OCI-LY7 (cell line): ENCODE data around the gene H1-8. TPM values are rescaled to one million over a fixed set of nuclear protein-coding genes. Genes with fewer than 3 reads are reported as not detected.

ENCODE experiments used
- BruUV-seq: library from RNA; stranded (reverse); fragments of 400-500 nt; replicated peaks from 2 replicates; lab custom pipeline; 2021; lab: Mats Ljungman, UMichigan
- CTCF ChIA-PET: fragments of 300-600 bp; sonication (Branson Sonifier 250); formaldehyde crosslinking; loops from one replicate; lab custom pipeline; 2022; ENCODE audit warnings: antibody characterized with exemption; ENCODE audit not compliant: unreplicated experiment; lab: Charles Lee
- POLR2A ChIA-PET: fragments of 300-600 bp; sonication (Branson Sonifier 250); formaldehyde crosslinking; loops from one replicate; lab custom pipeline; 2022; ENCODE audit warnings: antibody characterized with exemption; lab: Charles Lee
- DNase-seq: peaks from one replicate; pipeline ENCODE4 v3.0.0-alpha.2; 2015; ENCODE audit warnings: low spot score
- H2AFZ ChIP-seq: fragments of 200-600 bp; sonication (generic), shearing (Covaris generic); 2 replicates; pipeline ENCODE4 v1.6.1; 2014; ENCODE audit warnings: mild to moderate bottlenecking, antibody characterized with exemption, low read length, moderate library complexity
- H3K27ac ChIP-seq: fragments of 200-600 bp; sonication (generic); 2 replicates; pipeline ENCODE4 v1.5.1; 2014; ENCODE audit warnings: mixed run types, low read depth, mild to moderate bottlenecking, moderate library complexity, low read length, inconsistent platforms; ENCODE audit not compliant: poor library complexity, severe bottlenecking
- H3K36me3 ChIP-seq: fragments of 200-600 bp; sonication (generic); 2 replicates; pipeline ENCODE4 v1.6.1; 2014; ENCODE audit warnings: mild to moderate bottlenecking, antibody characterized with exemption, low read length, moderate library complexity, mixed read lengths; ENCODE audit not compliant: insufficient read depth
- H3K4me1 ChIP-seq: fragments of 200-600 bp; sonication (generic); 2 replicates; pipeline ENCODE4 v1.5.1; 2014; ENCODE audit warnings: mild to moderate bottlenecking, low read length; ENCODE audit not compliant: insufficient read depth, poor library complexity, severe bottlenecking
- H3K4me2 ChIP-seq: fragments of 200-600 bp; sonication (generic); 2 replicates; pipeline ENCODE4 v1.6.1; 2014; ENCODE audit warnings: mild to moderate bottlenecking, low read length
- H3K4me3 ChIP-seq: fragments of 200-600 bp; sonication (generic); 2 replicates; pipeline ENCODE4 v1.5.1; 2014; ENCODE audit warnings: mild to moderate bottlenecking, low read depth, low read length; ENCODE audit not compliant: poor library complexity, severe bottlenecking
- H3K79me2 ChIP-seq: fragments of 200-600 bp; sonication (generic); 2 replicates; pipeline ENCODE4 v1.6.1; 2016; ENCODE audit warnings: low read depth, mild to moderate bottlenecking, low read length, moderate library complexity, mixed read lengths; ENCODE audit not compliant: insufficient read depth
- H3K9me2 ChIP-seq: fragments of 200-600 bp; sonication (generic); 2 replicates; pipeline ENCODE4 v1.6.1; 2016; ENCODE audit warnings: mild to moderate bottlenecking, low read length, mixed read lengths; ENCODE audit not compliant: insufficient read depth
- H3K9me3 ChIP-seq: fragments of 200-600 bp; sonication (generic); 2 replicates; pipeline ENCODE4 v1.6.1; 2014; ENCODE audit warnings: mild to moderate bottlenecking, mixed run types, low read length, mixed read lengths
- H4K20me1 ChIP-seq: fragments of 200-600 bp; sonication (generic); 2 replicates; pipeline ENCODE4 v1.6.1; 2014; ENCODE audit warnings: mild to moderate bottlenecking, antibody characterized with exemption, low read length, moderate library complexity, mixed read lengths; ENCODE audit not compliant: insufficient read depth
- CTCF ChIP-seq: fragments of 200-600 bp; sonication (generic); conservative IDR thresholded peaks from 2 replicates; pipeline ENCODE4 v1.5.1; 2014; ENCODE audit warnings: mild to moderate bottlenecking, antibody characterized with exemption, low read length, moderate library complexity, mixed read lengths
- EZH2phosphoT487 ChIP-seq: fragments of 200-600 bp; sonication (generic); IDR thresholded peaks from 2 replicates; pipeline ENCODE4 v1.6.1; 2018; ENCODE audit warnings: low read depth, borderline replicate concordance, mild to moderate bottlenecking, mixed run types, antibody characterized with exemption, low read length, moderate library complexity, mixed read lengths
- intact Hi-C: fragments of 100-400 bp; cut with micrococcal nuclease; formaldehyde crosslinking; loops from one replicate; pipeline ENCODE4 v1.10.0; 2022; ENCODE audit not compliant: unreplicated experiment
- total RNA-seq, 2 experiments: library from RNA; depleted of rRNA in 1 of 2; stranded (reverse); fragments of >200 nt in 1 of 2; shearing (Covaris generic) in 1 of 2; gene quantifications; 2 replicates each; pipeline ENCODE4 v1.2.3, GENCODE V29; 2014 to 2022

H1-8 gene
- total RNA-seq, 2 experiments from 2014 or later: not detected

- ChIA-PET POLR2A (no interaction called here), CTCF (no interaction called here)
- no TSS peak for BruUV-seq
- Histone ChIP-seq H3K9me2 (no peaks in the 10 kb centered on the region), H3K9me3 (no peaks in the 10 kb centered on the region), H4K20me1 (no peaks in the 10 kb centered on the region), H3K79me2 (no peaks in the 10 kb centered on the region), H3K4me2 (no peak overlapping the region), H3K27ac (no peak overlapping the region), H3K4me1 (peaks cover 53% of the 10 kb centered on the region), H3K4me3 (no peak overlapping the region), H2AFZ (no peak overlapping the region), H3K36me3 (no peaks in the 10 kb centered on the region)
- no peak for DNase-seq
- intact Hi-C loops: no loop called here
- TF ChIP-seq CTCF (no peak), EZH2phosphoT487 (no peak)
These were observed 14.5 kb downstream of the H1-8 start for GRCh38 chr3:129557548-129557894.

DNA sequence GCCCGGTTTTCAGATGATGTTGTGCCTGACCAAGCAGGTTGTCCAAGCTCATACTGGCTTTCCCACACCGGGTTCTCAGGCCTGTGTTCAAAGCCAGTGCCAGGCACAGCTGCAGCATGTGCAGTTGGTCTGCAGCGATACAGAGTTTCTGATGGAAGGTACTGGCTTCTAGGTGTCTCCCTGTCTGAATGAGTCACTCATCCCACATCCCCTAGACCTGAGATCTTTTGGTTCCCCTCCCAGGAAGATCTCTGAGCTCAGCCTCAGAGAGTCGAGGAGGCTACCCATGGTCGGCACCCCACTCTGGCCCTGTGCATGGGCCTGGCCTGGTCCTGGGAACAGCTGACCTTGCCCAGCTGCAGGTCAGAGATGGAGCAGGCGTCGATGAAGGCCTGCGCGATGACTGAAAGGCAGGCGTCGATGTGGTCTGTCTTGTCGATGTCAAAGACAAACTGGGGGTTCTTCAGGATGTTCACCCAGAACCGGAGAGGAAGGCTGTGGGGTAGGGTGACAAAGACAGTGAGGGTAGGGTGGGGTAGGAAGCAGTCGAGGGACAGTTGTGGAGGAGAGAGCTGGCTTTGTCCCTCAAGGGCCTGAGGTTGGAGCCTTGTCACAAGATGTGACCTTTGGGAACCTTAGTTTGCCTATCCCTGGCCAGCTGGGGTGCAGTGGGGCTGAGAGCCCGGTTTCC, 15.3 kb downstream of the H1-8 start:
- H2AFZ ChIP-seq: peak overlapping the region; percentile 64; the same call in 1 of the 2 replicates
- TF ChIP-seq CTCF (no peak), EZH2phosphoT487 (no peak)
- H3K4me1 ChIP-seq: peaks cover 52% of the 10 kb centered on the region
- DNase-seq: no peak
- H3K79me2 ChIP-seq: no peaks in the 10 kb centered on the region
- ChIA-PET POLR2A (interaction anchor here (0.8 to 1.4 kb wide), 3 partner anchors 13 to 19 kb away, joined by 4 to 6 read pairs (median 6); no protein-coding TSS in a partner anchor), CTCF (interaction anchor here (1.5 to 1.6 kb wide), 2 partner anchors 19 to 117 kb away, joined by 3 read pairs; no protein-coding TSS in a partner anchor)
- no peaks in the 10 kb centered on the region for H3K9me3 ChIP-seq
- intact Hi-C loops: no loop called here
- no peaks in the 10 kb centered on the region for H3K9me2 ChIP-seq
- no peaks in the 10 kb centered on the region for H4K20me1 ChIP-seq
- BruUV-seq: no TSS peak
- no peaks in the 10 kb centered on the region for H3K36me3 ChIP-seq
- H3K4me2 ChIP-seq: peak overlapping the region; percentile 52
- peak overlapping the region; percentile 21 for H3K27ac ChIP-seq
- peak overlapping the region; percentile 2 for H3K4me3 ChIP-seq
